ENCODE data around the gene FCN2. TPM values are rescaled to one million over a fixed set of nuclear protein-coding genes. Genes with fewer than 3 reads are reported as not detected.
A peak's percentile ranks its signal among the peaks of the same experiment; 100 is the strongest.

Gene FCN2
- polyA plus RNA-seq, 2 of the 4 experiments (the other 2 are of a cell fraction): not detected

- FAIRE-seq (no peak), ATAC-seq (no peak), DNase-seq (ENCODE audit: low read depth in 1 of 2, low spot score in 1 of 2) (no peak)
- H3K4me3 ChIP-seq: no peak overlapping the region
- no peak overlapping the region for H3K4me2 ChIP-seq
- H3K4me1 ChIP-seq: no peaks in the 10 kb centered on the region
- H3K27ac ChIP-seq: no peak overlapping the region
- WGBS (ENCODE audit: missing lambda C conversion rate): 19% methylated on average over 3 of the region's 3 CpGs
- TF ChIP-seq POLR2A (IDR thresholded peaks at IDR 0.05; ENCODE audit: low read length) (no peak), EP300 (IDR thresholded peaks at IDR 0.05) (no peak), ESRRA (IDR thresholded peaks at IDR 0.05; ENCODE audit: borderline replicate concordance, low read length) (no peak), ZSCAN20 (CRISPR knock-in tag; IDR thresholded peaks at IDR 0.05) (no peak)
- ChIA-PET CTCF (no interaction called here), POLR2A (no interaction called here)
- H3K9me3 ChIP-seq: peaks cover 33% of the 10 kb centered on the region
Observed at GRCh38 chr9:134847138-134847537, 33.5 kb upstream of the FCN2 start.

GRCh38 chr9:134847752-134848432 is 32.7 kb upstream of the FCN2 start:
- 57% methylated on average over 12 of the region's 16 CpGs for WGBS (ENCODE audit: missing lambda C conversion rate)
- CTCF ChIA-PET: no interaction called here
- peak in 1 of 2 experiments; percentile 12 for DNase-seq (ENCODE audit: low read depth in 1 of 2, low spot score in 1 of 2)

More at GRCh38 chr9:134847752-134848432, 32.7 kb upstream of the FCN2 start:
- Histone ChIP-seq H3K4me2 (no peak overlapping the region), H3K4me1 (no peaks in the 10 kb centered on the region), H3K4me3 (no peak overlapping the region), H3K27ac (no peak overlapping the region), H3K9me3 (peaks cover 33% of the 10 kb centered on the region)
- FAIRE-seq: no peak
- ATAC-seq: peak; percentile 25 to 51; a peak in 4 of 6 replicates
- POLR2A ChIA-PET: no interaction called here
- TF ChIP-seq MAFK (IDR thresholded peaks at IDR 0.05; ENCODE audit: partially characterized antibody) (no peak), KDM5A (IDR thresholded peaks at IDR 0.05) (no peak), HDAC2 (IDR thresholded peaks at IDR 0.05) (no peak), SMC3 (IDR thresholded peaks at IDR 0.05) (no peak), HOXB13 (CRISPR knock-in tag; IDR thresholded peaks at IDR 0.05; ENCODE audit: low read depth) (no peak), BCL3 (IDR thresholded peaks at IDR 0.05) (no peak), CBX8 (IDR thresholded peaks at IDR 0.05) (no peak), RARB (CRISPR knock-in tag; IDR thresholded peaks at IDR 0.05) (no peak), RAD21 (conservative IDR thresholded peaks at IDR 0.05 in 1 of 2, IDR thresholded peaks at IDR 0.05 in 1 of 2) (no peak), RNF2 (IDR thresholded peaks at IDR 0.05; ENCODE audit: borderline replicate concordance, low read depth) (no peak), NPAS2 (CRISPR knock-in tag; IDR thresholded peaks at IDR 0.05; ENCODE audit: borderline replicate concordance) (no peak), CTCF (IDR thresholded peaks at IDR 0.05) (no peak), MAX (IDR thresholded peaks at IDR 0.05) (no peak), TP53 (CRISPR knock-in tag; IDR thresholded peaks at IDR 0.05) (no peak), HES2 (IDR thresholded peaks at IDR 0.05) (no peak), EHMT2 (IDR thresholded peaks at IDR 0.05; ENCODE audit: low read depth) (no peak), ATOH8 (CRISPR knock-in tag; IDR thresholded peaks at IDR 0.05; ENCODE audit: low read depth) (no peak), RCOR1 (IDR thresholded peaks at IDR 0.05; ENCODE audit: low read depth, low read length) (no peak), HOXA7 (CRISPR knock-in tag; IDR thresholded peaks at IDR 0.05) (no peak), POLR2AphosphoS2 (conservative IDR thresholded peaks at IDR 0.05; ENCODE audit: low read length) (no peak)

Data from A549 (cell line).